WTC11 (cell line): ENCODE data around the gene PLPPR1. TPM values are rescaled to one million over a fixed set of nuclear protein-coding genes. Genes with fewer than 3 reads are reported as not detected.

ENCODE experiments used
- ATAC-seq: fragments of 200-7000 bp; cut with Tn5 transposase; 2 replicates; pipeline ENCODE4 v1.10.0; 2021; ENCODE audit warnings: mild to moderate bottlenecking, moderate library complexity
- CTCF ChIA-PET: fragments of 300-600 bp; sonication (Branson Sonifier 250); formaldehyde crosslinking; loops from one replicate; lab custom pipeline; 2021; ENCODE audit warnings: antibody characterized with exemption; lab: Charles Lee
- POLR2A ChIA-PET: fragments of 350-600 bp; sonication (Branson Sonifier 250); formaldehyde crosslinking; loops from one replicate; lab custom pipeline; 2021; ENCODE audit warnings: antibody characterized with exemption; lab: Charles Lee
- DNase-seq: peaks from one replicate; pipeline ENCODE4 v3.0.0; 2021; ENCODE audit warnings: low spot score
- H3K27ac Mint-ChIP-seq: 2 replicates; pipeline ENCODE4 v1.8.0; 2021; ENCODE audit warnings: mixed read lengths
- H3K27me3 Mint-ChIP-seq: 2 replicates; pipeline ENCODE4 v1.8.0; 2021; ENCODE audit warnings: low read depth, mild to moderate bottlenecking, moderate library complexity, mixed read lengths
- H3K36me3 Mint-ChIP-seq: 2 replicates; pipeline ENCODE4 v1.8.0; 2021; ENCODE audit warnings: mixed read lengths
- H3K4me1 Mint-ChIP-seq: 2 replicates; pipeline ENCODE4 v1.8.0; 2022; ENCODE audit warnings: mixed read lengths
- H3K4me3 Mint-ChIP-seq: 2 replicates; pipeline ENCODE4 v1.8.0; 2021; ENCODE audit warnings: mild to moderate bottlenecking, moderate library complexity, mixed read lengths
- H3K9me3 Mint-ChIP-seq: 2 replicates; pipeline ENCODE4 v1.8.0; 2021; ENCODE audit warnings: mixed read lengths
- ATF6 ChIP-seq: sonication (generic); formaldehyde crosslinking; IDR thresholded peaks from 2 replicates; pipeline ENCODE4 v1.8.1; 2023; ENCODE audit warnings: mild to moderate bottlenecking, missing genetic modification reagents
- CBFB ChIP-seq: sonication (generic); formaldehyde crosslinking; IDR thresholded peaks from 2 replicates; pipeline ENCODE4 v1.8.1; 2022; ENCODE audit warnings: mild to moderate bottlenecking, low read depth, missing genetic modification reagents
- CDX4 ChIP-seq: fragments of 250-450 bp; sonication (Bioruptor Pico); IDR thresholded peaks from 2 replicates; pipeline ENCODE4 v1.9.0; 2021; ENCODE audit warnings: moderate library complexity, mild to moderate bottlenecking, inconsistent platforms, borderline replicate concordance
- CREM ChIP-seq: sonication (generic); formaldehyde crosslinking; IDR thresholded peaks from 2 replicates; pipeline ENCODE4 v1.8.1; 2022; ENCODE audit warnings: mild to moderate bottlenecking, missing genetic modification reagents, moderate library complexity
- E2F1 ChIP-seq: sonication (generic); formaldehyde crosslinking; IDR thresholded peaks from 2 replicates; pipeline ENCODE4 v1.8.0; 2022; ENCODE audit warnings: mild to moderate bottlenecking, missing genetic modification reagents
- E2F4 ChIP-seq: sonication (generic); formaldehyde crosslinking; IDR thresholded peaks from 2 replicates; pipeline ENCODE4 v1.8.1; 2022; ENCODE audit warnings: low read depth, mild to moderate bottlenecking, moderate library complexity, missing genetic modification reagents, borderline replicate concordance
- EMX1 ChIP-seq: fragments of 250-450 bp; sonication (Bioruptor Pico); IDR thresholded peaks from 2 replicates; pipeline ENCODE4 v1.8.0; 2021; ENCODE audit warnings: mild to moderate bottlenecking
- ERG ChIP-seq: fragments of 250-450 bp; sonication (Bioruptor Pico); IDR thresholded peaks from 2 replicates; pipeline ENCODE4 v1.8.0; 2021; ENCODE audit warnings: mild to moderate bottlenecking
- ETV6 ChIP-seq: sonication (generic); formaldehyde crosslinking; IDR thresholded peaks from 2 replicates; pipeline ENCODE4 v1.8.1; 2022; ENCODE audit warnings: mild to moderate bottlenecking, missing genetic modification reagents
- HMGA2 ChIP-seq: fragments of 250-450 bp; sonication (Bioruptor Pico); IDR thresholded peaks from 2 replicates; pipeline ENCODE4 v1.4.0; 2021; ENCODE audit warnings: mild to moderate bottlenecking, moderate library complexity
- HMGXB4 ChIP-seq: sonication (generic); formaldehyde crosslinking; IDR thresholded peaks from 2 replicates; pipeline ENCODE4 v1.8.1; 2023; ENCODE audit warnings: mild to moderate bottlenecking, moderate library complexity, missing genetic modification reagents
- IRF2 ChIP-seq: sonication (generic); formaldehyde crosslinking; IDR thresholded peaks from 2 replicates; pipeline ENCODE4 v1.8.0; 2022; ENCODE audit warnings: low read depth, missing genetic modification reagents, borderline replicate concordance
- KAT7 ChIP-seq: sonication (generic); formaldehyde crosslinking; IDR thresholded peaks from 2 replicates; pipeline ENCODE4 v1.8.1; 2023; ENCODE audit warnings: missing genetic modification reagents, mild to moderate bottlenecking, borderline replicate concordance
- MXD4 ChIP-seq: fragments of 250-450 bp; sonication (Bioruptor Pico); IDR thresholded peaks from 2 replicates; pipeline ENCODE4 v1.8.0; 2021; ENCODE audit warnings: mild to moderate bottlenecking, moderate library complexity, borderline replicate concordance
- NFE2L1 ChIP-seq: sonication (generic); formaldehyde crosslinking; IDR thresholded peaks from 2 replicates; pipeline ENCODE4 v1.8.1; 2023; ENCODE audit warnings: missing genetic modification reagents
- NR1H2 ChIP-seq: sonication (generic); formaldehyde crosslinking; IDR thresholded peaks from 2 replicates; pipeline ENCODE4 v1.9.0; 2021; ENCODE audit warnings: mild to moderate bottlenecking, moderate library complexity, missing genetic modification reagents
- OVOL2 ChIP-seq: fragments of 250-450 bp; sonication (Bioruptor Pico); IDR thresholded peaks from 2 replicates; pipeline ENCODE4 v1.9.0; 2021; ENCODE audit warnings: mild to moderate bottlenecking, borderline replicate concordance
- PRRX2 ChIP-seq: fragments of 250-450 bp; sonication (Bioruptor Pico); IDR thresholded peaks from 2 replicates; pipeline ENCODE4 v1.8.0; 2021; ENCODE audit warnings: mild to moderate bottlenecking
- SMAD3 ChIP-seq: sonication (generic); formaldehyde crosslinking; IDR thresholded peaks from 2 replicates; pipeline ENCODE4 v1.8.0; 2022; ENCODE audit warnings: missing genetic modification reagents, mild to moderate bottlenecking, borderline replicate concordance
- SOX15 ChIP-seq: fragments of 250-450 bp; sonication (Bioruptor Pico); IDR thresholded peaks from 2 replicates; pipeline ENCODE4 v1.9.0; 2021; ENCODE audit warnings: mild to moderate bottlenecking
- SP1 ChIP-seq: sonication (generic); formaldehyde crosslinking; conservative IDR thresholded peaks from 2 replicates; pipeline ENCODE4 v1.8.1; 2022; ENCODE audit warnings: missing genetic modification reagents
- TEAD1 ChIP-seq: sonication (generic); formaldehyde crosslinking; IDR thresholded peaks from 2 replicates; pipeline ENCODE4 v1.8.0; 2022; ENCODE audit warnings: mild to moderate bottlenecking, missing genetic modification reagents
- ZBTB43 ChIP-seq: sonication (generic); formaldehyde crosslinking; IDR thresholded peaks from 2 replicates; pipeline ENCODE4 v1.8.1; 2023; ENCODE audit warnings: mild to moderate bottlenecking, missing genetic modification reagents
- ZNF232 ChIP-seq: sonication (generic); formaldehyde crosslinking; IDR thresholded peaks from 2 replicates; pipeline ENCODE4 v1.8.0; 2022; ENCODE audit warnings: mild to moderate bottlenecking, missing genetic modification reagents
- ZNF263 ChIP-seq: sonication (generic); formaldehyde crosslinking; IDR thresholded peaks from 2 replicates; pipeline ENCODE4 v1.8.1; 2022; ENCODE audit warnings: low read depth, mild to moderate bottlenecking, moderate library complexity, missing genetic modification reagents
- ZNF425 ChIP-seq: fragments of 250-450 bp; sonication (Bioruptor Pico); conservative IDR thresholded peaks from 2 replicates; pipeline ENCODE4 v1.9.0; 2021; ENCODE audit warnings: mild to moderate bottlenecking
- total RNA-seq: library from RNA; stranded (reverse); gene quantifications from 3 replicates; pipeline ENCODE4 v1.2.3, GENCODE V29; 2021

PLPPR1 gene
- total RNA-seq, 1 experiment from 2014 or later, result 1.5 TPM

- POLR2A ChIA-PET, result no interaction called here
- Mint-ChIP-seq H3K4me3 (no peak overlapping the region), H3K27ac (no peak overlapping the region), H3K27me3 (peaks cover 30% of the 10 kb centered on the region), H3K4me1 (peaks cover 5% of the 10 kb centered on the region), H3K36me3 (no peaks in the 10 kb centered on the region), H3K9me3 (no peaks in the 10 kb centered on the region)
- TF ChIP-seq NR1H2 (CRISPR knock-in tag) (no peak), E2F1 (CRISPR knock-in tag) (no peak), ZNF232 (CRISPR knock-in tag) (no peak), SP1 (CRISPR knock-in tag) (no peak), KAT7 (CRISPR knock-in tag) (no peak), ERG (CRISPR knock-in tag) (no peak), IRF2 (CRISPR knock-in tag) (no peak), CREM (CRISPR knock-in tag) (no peak), ZBTB43 (CRISPR knock-in tag) (no peak), CBFB (CRISPR knock-in tag) (no peak), EMX1 (no peak), HMGXB4 (CRISPR knock-in tag) (no peak), E2F4 (CRISPR knock-in tag) (no peak), CDX4 (CRISPR knock-in tag) (no peak), OVOL2 (CRISPR knock-in tag) (no peak)
- CTCF ChIA-PET, result no interaction called here
- DNase-seq, result no peak
- no peak for ATAC-seq
Measured at GRCh38 chr9:101035098-101035497, 6.6 kb downstream of the PLPPR1 start.

- H3K4me3 Mint-ChIP-seq, result no peak overlapping the region
- H3K4me1 Mint-ChIP-seq, result no peaks in the 10 kb centered on the region
- TF ChIP-seq TEAD1, result no peak
- TF ChIP-seq CREM (CRISPR knock-in tag), result no peak
- TF ChIP-seq PRRX2 (CRISPR knock-in tag), result no peak
- no peak for TF ChIP-seq SMAD3 (CRISPR knock-in tag)
- no peak for TF ChIP-seq NFE2L1 (CRISPR knock-in tag)
- no peak for TF ChIP-seq SOX15 (CRISPR knock-in tag)
- TF ChIP-seq ETV6 (CRISPR knock-in tag), result no peak
- TF ChIP-seq ZNF425 (CRISPR knock-in tag), result no peak
- no peak for TF ChIP-seq NR1H2 (CRISPR knock-in tag)
- TF ChIP-seq ATF6, result no peak
- TF ChIP-seq HMGA2 (CRISPR knock-in tag), result no peak
- no peak for TF ChIP-seq ZNF263 (CRISPR knock-in tag)
- no peak for TF ChIP-seq MXD4 (CRISPR knock-in tag)
- TF ChIP-seq ZNF232 (CRISPR knock-in tag), result no peak
Measured at GRCh38 chr9:101037430-101037829, 8.9 kb downstream of the PLPPR1 start.

More at GRCh38 chr9:101037430-101037829, 8.9 kb downstream of the PLPPR1 start:
- ChIA-PET CTCF (no interaction called here), POLR2A (no interaction called here)
- no peaks in the 10 kb centered on the region for H3K9me3 Mint-ChIP-seq
- H3K27ac Mint-ChIP-seq, result no peak overlapping the region
- ATAC-seq (no peak), DNase-seq (no peak)
- H3K36me3 Mint-ChIP-seq, result no peaks in the 10 kb centered on the region
- peaks cover 7% of the 10 kb centered on the region for H3K27me3 Mint-ChIP-seq
